ENCODE measurements around the gene RFLNA. TPM values are rescaled to one million over a fixed set of nuclear protein-coding genes. Genes with fewer than 3 reads are reported as not detected.

The RFLNA gene
- total and polyA plus RNA-seq, 2 donors (not counting 1 experiment from before 2014, with no cell fraction given), result not detected

GRCh38 chr12:124267205-124267778 lies 27.6 kb upstream of the RFLNA start:
- H3K27me3 Mint-ChIP-seq, result peaks cover 33% of the 10 kb centered on the region
- intact Hi-C loops (cut with micrococcal nuclease), result no loop called here
- 100% methylated on average over 2 of the region's 4 CpGs for WGBS (ENCODE audit: insufficient coverage)

GRCh38 chr12:124270671-124271070 lies 24.2 kb upstream of the RFLNA start:
- no peak overlapping the region for H3K27ac Mint-ChIP-seq

More at GRCh38 chr12:124267205-124267778, 27.6 kb upstream of the RFLNA start:
- H3K36me3 ChIP-seq (replicated peaks in 1 of 2; ENCODE audit: control extremely low read depth in 1 of 2, control insufficient read depth in 1 of 2, extremely low read depth in 1 of 2, insufficient read depth in 2 of 2, low read length in 1 of 2), result no peaks in the 10 kb centered on the region
- no peak overlapping the region for H3K4me2 ChIP-seq (replicated peaks; ENCODE audit: low read depth, low read length, poor library complexity, severe bottlenecking)
- no peaks in the 10 kb centered on the region for H3K9me3 Mint-ChIP-seq (ENCODE audit: insufficient read depth)
- H2AFZ ChIP-seq (ENCODE audit: insufficient read depth, low read depth, low read length, poor library complexity, severe bottlenecking), result no peak overlapping the region
- H3K9me3 ChIP-seq (ENCODE audit: control extremely low read depth in 1 of 3, control insufficient read depth in 2 of 3, insufficient read depth in 1 of 3, low read length in 2 of 3), result peaks cover 0 to 2% (median 0%) of the 10 kb centered on the region in 3 donors
- ATAC-seq (ENCODE audit: low read depth), result no peak
- H3K9ac ChIP-seq (ENCODE audit: low read length), result no peak overlapping the region
- H3K27me3 ChIP-seq (replicated peaks in 1 of 4; ENCODE audit: control extremely low read depth in 1 of 4, control insufficient read depth in 3 of 4, insufficient read depth in 4 of 4, low read length in 3 of 4), result peaks cover 0 to 18% (median 0%) of the 10 kb centered on the region in 4 experiments
- no peak overlapping the region for H3K27ac Mint-ChIP-seq
- no peaks in the 10 kb centered on the region for H4K20me1 ChIP-seq (ENCODE audit: control insufficient read depth, insufficient read depth, low read length, poor library complexity, severe bottlenecking)
- no peak for DNase-seq
- POLR2A ChIA-PET, result no interaction called here
- H3K27ac ChIP-seq (ENCODE audit: low read length in 2 of 2), result no peak overlapping the region
- H3K4me1 Mint-ChIP-seq, result no peaks in the 10 kb centered on the region
- H3K4me3 ChIP-seq (ENCODE audit: control extremely low read depth in 1 of 5, extremely low read depth in 1 of 5, insufficient read depth in 1 of 5, low read depth in 2 of 5, low read length in 4 of 5), result no peak overlapping the region
- H3K4me3 Mint-ChIP-seq, result no peak overlapping the region
- TF ChIP-seq EZH2 (IDR thresholded peaks at IDR 0.05; ENCODE audit: borderline replicate concordance, insufficient read depth, low read depth, low read length, poor library complexity, severe bottlenecking) (no peak), CTCF (IDR thresholded peaks at IDR 0.05) (no peak)
- CTCF ChIA-PET, result no interaction called here
- no peaks in the 10 kb centered on the region for H3K79me2 ChIP-seq (ENCODE audit: control insufficient read depth, insufficient read depth, low read length)
- H3K4me1 ChIP-seq (ENCODE audit: control insufficient read depth in 2 of 2, insufficient read depth in 2 of 2, low read length in 2 of 2), result no peaks in the 10 kb centered on the region

More at GRCh38 chr12:124270671-124271070, 24.2 kb upstream of the RFLNA start:
- POLR2A ChIA-PET, result no interaction called here
- Histone ChIP-seq H3K27me3 (replicated peaks in 1 of 4; ENCODE audit: control extremely low read depth in 1 of 4, control insufficient read depth in 3 of 4, insufficient read depth in 4 of 4, low read length in 3 of 4) (peaks cover 0 to 4% (median 0%) of the 10 kb centered on the region in 4 experiments), H3K9me3 (ENCODE audit: control extremely low read depth in 1 of 3, control insufficient read depth in 2 of 3, insufficient read depth in 1 of 3, low read length in 2 of 3) (no peaks in the 10 kb centered on the region), H3K4me1 (ENCODE audit: control insufficient read depth in 2 of 2, insufficient read depth in 2 of 2, low read length in 2 of 2) (no peaks in the 10 kb centered on the region), H3K36me3 (replicated peaks in 1 of 2; ENCODE audit: control extremely low read depth in 1 of 2, control insufficient read depth in 1 of 2, extremely low read depth in 1 of 2, insufficient read depth in 2 of 2, low read length in 1 of 2) (no peaks in the 10 kb centered on the region), H3K4me2 (replicated peaks; ENCODE audit: low read depth, low read length, poor library complexity, severe bottlenecking) (no peak overlapping the region), H3K79me2 (ENCODE audit: control insufficient read depth, insufficient read depth, low read length) (no peaks in the 10 kb centered on the region), H3K9ac (ENCODE audit: low read length) (no peak overlapping the region), H4K20me1 (ENCODE audit: control insufficient read depth, insufficient read depth, low read length, poor library complexity, severe bottlenecking) (no peaks in the 10 kb centered on the region), H3K4me3 (ENCODE audit: control extremely low read depth in 1 of 5, extremely low read depth in 1 of 5, insufficient read depth in 1 of 5, low read depth in 2 of 5, low read length in 4 of 5) (no peak overlapping the region), H3K27ac (ENCODE audit: low read length in 2 of 2) (no peak overlapping the region), H2AFZ (ENCODE audit: insufficient read depth, low read depth, low read length, poor library complexity, severe bottlenecking) (no peak overlapping the region)
- no peak overlapping the region for H3K4me3 Mint-ChIP-seq
- no peak for TF ChIP-seq EZH2 (IDR thresholded peaks at IDR 0.05; ENCODE audit: borderline replicate concordance, insufficient read depth, low read depth, low read length, poor library complexity, severe bottlenecking)
- no peak for TF ChIP-seq CTCF (IDR thresholded peaks at IDR 0.05)
- ATAC-seq (ENCODE audit: low read depth), result no peak
- no peaks in the 10 kb centered on the region for H3K4me1 Mint-ChIP-seq
- WGBS (ENCODE audit: insufficient coverage), result 90% methylated on average over 6 of the region's 6 CpGs
- CTCF ChIA-PET, result no interaction called here
- no peak for DNase-seq
- peaks cover 21% of the 10 kb centered on the region for H3K27me3 Mint-ChIP-seq
- H3K9me3 Mint-ChIP-seq (ENCODE audit: insufficient read depth), result no peaks in the 10 kb centered on the region
- intact Hi-C loops (cut with micrococcal nuclease), result no loop called here
